IMR-90 (cell line): ENCODE data around the gene STARD13. TPM values are rescaled to one million over a fixed set of nuclear protein-coding genes. Genes with fewer than 3 reads are reported as not detected.

Experiments
- ATAC-seq: fragments of 200-7000 bp; cut with Tn5 transposase; 2 replicates; pipeline ENCODE4 v1.9.1; 2020; ENCODE audit warnings: low read depth, mild to moderate bottlenecking, moderate library complexity
- BruUV-seq: library from RNA; stranded (reverse); fragments of 400-500 nt; replicated peaks from 2 replicates; lab custom pipeline; 2021; lab: Mats Ljungman, UMichigan
- CTCF ChIA-PET: fragments of 300-600 bp; formaldehyde crosslinking; extraction: SDS; loops from one replicate; lab custom pipeline; 2021; ENCODE audit warnings: antibody characterized with exemption; lab: Yijun Ruan, JAX
- POLR2A ChIA-PET: fragments of 300-600 bp; sonication (Branson Sonifier 250); formaldehyde crosslinking; loops from one replicate; lab custom pipeline; 2022; ENCODE audit warnings: antibody characterized with exemption; ENCODE audit not compliant: unreplicated experiment; lab: Charles Lee
- DNase-seq: peaks from one replicate; pipeline ENCODE4 v3.0.0; 2013
- H2AFZ ChIP-seq: replicated peaks from 2 replicates; pipeline ENCODE3; 2013; ENCODE audit warnings: low read length, mild to moderate bottlenecking; ENCODE audit not compliant: poor library complexity
- H2AK5ac ChIP-seq: 2 replicates; pipeline ENCODE4 v1.6.1; 2013; ENCODE audit warnings: low read depth, low read length, inconsistent platforms
- H2AK9ac ChIP-seq: replicated peaks from 2 replicates; pipeline ENCODE3; 2013; ENCODE audit warnings: mild to moderate bottlenecking, low read depth, low read length, moderate library complexity; ENCODE audit not compliant: poor library complexity
- H2BK120ac ChIP-seq: 2 replicates; pipeline ENCODE4 v1.6.1; 2013; ENCODE audit warnings: low read depth, low read length, inconsistent platforms
- H2BK15ac ChIP-seq: 3 replicates; pipeline ENCODE4 v1.6.1; 2013; ENCODE audit warnings: low read depth, low read length, inconsistent platforms
- H2BK20ac ChIP-seq: 2 replicates; pipeline ENCODE4 v1.6.1; 2013; ENCODE audit warnings: low read depth, mild to moderate bottlenecking, inconsistent platforms, low read length, moderate library complexity
- H2BK5ac ChIP-seq: 2 replicates; pipeline ENCODE4 v1.6.1; 2013; ENCODE audit warnings: mild to moderate bottlenecking, low read depth, low read length, inconsistent platforms; ENCODE audit not compliant: poor library complexity, severe bottlenecking
- H3K14ac ChIP-seq: replicated peaks from 2 replicates; pipeline ENCODE4 v1.6.1; 2013; ENCODE audit warnings: low read depth, low read length, inconsistent platforms
- H3K18ac ChIP-seq: 2 replicates; pipeline ENCODE4 v1.6.1; 2013; ENCODE audit warnings: low read depth, low read length, control low read depth
- H3K23ac ChIP-seq: 2 replicates; pipeline ENCODE4 v1.6.1; 2013; ENCODE audit warnings: low read depth, low read length, inconsistent platforms
- H3K27ac ChIP-seq: 2 replicates; pipeline ENCODE4 v1.5.1; 2013; ENCODE audit warnings: mild to moderate bottlenecking, control low read depth, low read length; ENCODE audit not compliant: insufficient read depth
- H3K27me3 ChIP-seq: 2 replicates; pipeline ENCODE4 v1.6.1; 2013; ENCODE audit warnings: low read length; ENCODE audit not compliant: control insufficient read depth, insufficient read depth
- H3K36me3 ChIP-seq: 2 replicates; pipeline ENCODE4 v1.6.1; 2013; ENCODE audit warnings: low read length, mixed read lengths; ENCODE audit not compliant: control insufficient read depth, insufficient read depth
- H3K4ac ChIP-seq: 2 replicates; pipeline ENCODE4 v1.6.1; 2013; ENCODE audit warnings: low read depth, low read length, inconsistent platforms
- H3K4me1 ChIP-seq: 2 replicates; pipeline ENCODE4 v1.6.1; 2013; ENCODE audit warnings: low read length, mixed read lengths; ENCODE audit not compliant: control insufficient read depth, insufficient read depth
- H3K4me2 ChIP-seq: 2 replicates; pipeline ENCODE4 v1.6.1; 2013; ENCODE audit warnings: low read depth, mild to moderate bottlenecking, control low read depth, low read length, moderate library complexity
- H3K4me3 ChIP-seq: 2 replicates; pipeline ENCODE4 v1.5.1; 2013; ENCODE audit warnings: low read depth, mild to moderate bottlenecking, control low read depth, low read length, moderate library complexity; ENCODE audit not compliant: insufficient read depth
- H3K56ac ChIP-seq: 2 replicates; pipeline ENCODE4 v1.6.1; 2013; ENCODE audit warnings: low read length, inconsistent platforms; ENCODE audit not compliant: insufficient read depth; ENCODE audit errors: extremely low read depth
- H3K79me1 ChIP-seq, 2 experiments: 2 replicates each; pipeline ENCODE4 v1.6.1; 2013; ENCODE audit warnings: low read length in 2 of 2, inconsistent platforms in 1 of 2, low read depth in 1 of 2
- H3K9ac ChIP-seq: 2 replicates; pipeline ENCODE4 v1.6.1; 2013; ENCODE audit warnings: low read depth, low read length, control low read depth
- H3K9me1 ChIP-seq: 2 replicates; pipeline ENCODE4 v1.6.1; 2013; ENCODE audit warnings: low read length, inconsistent platforms; ENCODE audit not compliant: insufficient read depth
- H3K9me3 ChIP-seq: 2 replicates; pipeline ENCODE4 v1.6.1; 2013; ENCODE audit warnings: low read length; ENCODE audit not compliant: control insufficient read depth, insufficient read depth
- H4K20me1 ChIP-seq: 2 replicates; pipeline ENCODE4 v1.6.1; 2013; ENCODE audit warnings: low read length, inconsistent platforms; ENCODE audit not compliant: insufficient read depth
- H4K5ac ChIP-seq: 2 replicates; pipeline ENCODE4 v1.6.1; 2013; ENCODE audit warnings: mild to moderate bottlenecking, low read depth, low read length, control low read depth
- H4K8ac ChIP-seq, 2 experiments: 2 replicates each; pipeline ENCODE4 v1.6.1; 2013; ENCODE audit warnings: low read depth in 2 of 2, low read length in 2 of 2, control low read depth in 1 of 2, inconsistent platforms in 1 of 2
- H4K91ac ChIP-seq: 2 replicates; pipeline ENCODE4 v1.6.1; 2013; ENCODE audit warnings: low read depth, low read length, inconsistent platforms; ENCODE audit not compliant: insufficient read depth
- CEBPB ChIP-seq: IDR thresholded peaks from 2 replicates; pipeline ENCODE4 v1.6.1; 2012; ENCODE audit warnings: low read depth, low read length, improper control_type of control experiment
- MAZ ChIP-seq: IDR thresholded peaks from 2 replicates; pipeline ENCODE4 v1.6.1; 2012; ENCODE audit warnings: low read depth, mild to moderate bottlenecking, low read length, improper control_type of control experiment, moderate library complexity, borderline replicate concordance
- MXI1 ChIP-seq: IDR thresholded peaks from 2 replicates; pipeline ENCODE4 v1.6.1; 2012; ENCODE audit warnings: low read depth, mild to moderate bottlenecking, low read length, moderate library complexity, borderline replicate concordance
- RFX5 ChIP-seq: IDR thresholded peaks from 2 replicates; pipeline ENCODE4 v1.8.0; 2012; ENCODE audit warnings: low read depth, mild to moderate bottlenecking, low read length, moderate library complexity
- WGBS, 2 experiments: methylation state at CpG; one replicate each; pipeline versions ENCODE4 v1.1.5 to v1.1.7; 2013; ENCODE audit warnings: missing lambda C conversion rate in 2 of 2; ENCODE audit not compliant: insufficient read length in 1 of 2; ENCODE audit errors: extremely low coverage in 2 of 2; 5-methylcytosine and 5-hydroxymethylcytosine counted together
- dilution Hi-C: fragments of 300-500 bp; cut with HindIII; formaldehyde crosslinking; loops from one replicate; pipeline ENCODE4 v1.14.3; 2018; ENCODE audit warnings: low sequenced_read_pairs; ENCODE audit not compliant: unreplicated experiment
- in situ Hi-C: fragments of 300-500 bp; cut with MboI; formaldehyde crosslinking; loops from 3 replicates; pipeline ENCODE4 v1.14.3; 2019; ENCODE audit warnings: low sequenced_read_pairs, inconsistent platforms, mixed read lengths
- intact Hi-C: fragments of 100-400 bp; cut with micrococcal nuclease; formaldehyde crosslinking; loops from 2 replicates; pipeline ENCODE4 v1.10.0; 2022
- polyA plus RNA-seq, 3 experiments: library from polyadenylated mRNA; depleted of rRNA; stranded (reverse); fragments of >200 nt; gene quantifications; 2 replicates each; pipeline ENCODE4 v1.2.3, GENCODE V29; 2012; ENCODE audit warnings: low replicate concordance in 1 of 3
- total RNA-seq: library from RNA; depleted of rRNA; stranded (reverse); fragments of >200 nt; gene quantifications from 2 replicates; pipeline ENCODE4 v1.2.3, GENCODE V29; 2012

The STARD13 gene
- total and polyA plus RNA-seq, 2 of the 4 experiments (the other 2 are of a cell fraction) = 23.6 to 46.6 TPM

- no peak overlapping the region; the same call in 1 of the 2 replicates for H3K4ac ChIP-seq
- H3K14ac ChIP-seq = no peak overlapping the region
- 100% methylated on average over 4 of the region's 9 CpGs; no CpG with 5 or more reads in 1 of the 2 experiments for WGBS, 2 experiments
- TF ChIP-seq CEBPB (no peak), MAZ (no peak), RFX5 (no peak), MXI1 (no peak)
- H3K9me3 ChIP-seq = no peaks in the 10 kb centered on the region
- no peaks in the 10 kb centered on the region for H3K27me3 ChIP-seq
- no peaks in the 10 kb centered on the region for H3K36me3 ChIP-seq
- ChIA-PET CTCF (no interaction called here), POLR2A (no interaction called here)
- no peak for ATAC-seq
- H3K23ac ChIP-seq = no peak overlapping the region
- H2BK5ac ChIP-seq = no peak overlapping the region
- H3K56ac ChIP-seq = no peak overlapping the region
- H4K91ac ChIP-seq = no peak overlapping the region
- H3K4me3 ChIP-seq = no peak overlapping the region
- H4K5ac ChIP-seq = no peak overlapping the region
- no peaks in the 10 kb centered on the region for H3K79me1 ChIP-seq
- H2AK9ac ChIP-seq = no peak overlapping the region
- dilution Hi-C loops = no loop called here
- in situ Hi-C loops = no loop called here
- no peak overlapping the region for H2BK120ac ChIP-seq
- no TSS peak for BruUV-seq
- no peaks in the 10 kb centered on the region for H3K9me1 ChIP-seq
- H3K27ac ChIP-seq = no peak overlapping the region
- H3K9ac ChIP-seq = no peak overlapping the region
- no peak overlapping the region for H4K8ac ChIP-seq
- no peak overlapping the region for H3K4me2 ChIP-seq
- no peak for DNase-seq
- no peak overlapping the region for H2BK20ac ChIP-seq
- no peaks in the 10 kb centered on the region for H3K4me1 ChIP-seq
- intact Hi-C loops = no loop called here
- no peak overlapping the region for H2AK5ac ChIP-seq
- no peaks in the 10 kb centered on the region for H4K20me1 ChIP-seq
- H2BK15ac ChIP-seq = peak overlapping the region; percentile 23; the same call in 1 of the 3 replicates
- no peak overlapping the region for H3K18ac ChIP-seq
- no peak overlapping the region for H2AFZ ChIP-seq
Measured at GRCh38 chr13:33087091-33087490, 198.5 kb downstream of the STARD13 start.
